ENCODE results near the gene MSL1.

The MSL1 gene

DNA sequence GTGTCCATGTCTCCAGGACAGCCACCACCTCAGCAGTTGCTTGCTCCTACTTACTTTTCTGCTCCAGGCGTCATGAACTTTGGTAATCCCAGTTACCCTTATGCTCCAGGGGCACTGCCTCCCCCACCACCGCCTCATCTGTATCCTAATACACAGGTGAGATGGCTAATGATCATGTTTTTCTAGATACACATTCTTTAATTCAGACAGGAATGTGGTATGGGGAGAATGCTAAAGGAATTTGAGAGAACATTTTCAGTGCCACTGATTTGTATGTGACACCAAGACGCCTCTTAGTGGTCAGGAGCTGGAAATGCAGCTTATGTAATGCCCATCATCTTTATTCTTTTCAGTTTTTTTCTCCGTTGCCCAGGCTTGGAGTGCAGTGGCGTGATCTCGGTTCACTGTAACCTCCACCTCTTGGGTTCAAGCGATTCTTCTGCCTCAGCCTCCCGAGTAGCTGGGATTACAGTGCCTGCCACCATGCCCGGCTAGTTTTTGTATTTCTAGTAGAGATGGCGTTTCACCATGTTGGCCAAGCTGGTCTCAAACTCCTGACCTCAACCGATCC, 46.6 kb downstream of the MSL1 start:
- TF ChIP-seq, protein P1, sequence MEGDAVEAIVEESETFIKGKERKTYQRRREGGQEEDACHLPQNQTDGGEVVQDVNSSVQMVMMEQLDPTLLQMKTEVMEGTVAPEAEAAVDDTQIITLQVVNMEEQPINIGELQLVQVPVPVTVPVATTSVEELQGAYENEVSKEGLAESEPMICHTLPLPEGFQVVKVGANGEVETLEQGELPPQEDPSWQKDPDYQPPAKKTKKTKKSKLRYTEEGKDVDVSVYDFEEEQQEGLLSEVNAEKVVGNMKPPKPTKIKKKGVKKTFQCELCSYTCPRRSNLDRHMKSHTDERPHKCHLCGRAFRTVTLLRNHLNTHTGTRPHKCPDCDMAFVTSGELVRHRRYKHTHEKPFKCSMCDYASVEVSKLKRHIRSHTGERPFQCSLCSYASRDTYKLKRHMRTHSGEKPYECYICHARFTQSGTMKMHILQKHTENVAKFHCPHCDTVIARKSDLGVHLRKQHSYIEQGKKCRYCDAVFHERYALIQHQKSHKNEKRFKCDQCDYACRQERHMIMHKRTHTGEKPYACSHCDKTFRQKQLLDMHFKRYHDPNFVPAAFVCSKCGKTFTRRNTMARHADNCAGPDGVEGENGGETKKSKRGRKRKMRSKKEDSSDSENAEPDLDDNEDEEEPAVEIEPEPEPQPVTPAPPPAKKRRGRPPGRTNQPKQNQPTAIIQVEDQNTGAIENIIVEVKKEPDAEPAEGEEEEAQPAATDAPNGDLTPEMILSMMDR (IDR thresholded peaks at IDR 0.05; ENCODE audit: extremely low read depth, insufficient read depth, missing control alignments): peak; percentile 77
- peak; percentile 70 for DNase-seq (ENCODE audit: low spot score)
- in situ Hi-C loops (cut with MboI; ENCODE audit: low pct_unique_long_range_greater_than_20kb, low sequenced_read_pairs, unreplicated experiment): no loop called here

DNA sequence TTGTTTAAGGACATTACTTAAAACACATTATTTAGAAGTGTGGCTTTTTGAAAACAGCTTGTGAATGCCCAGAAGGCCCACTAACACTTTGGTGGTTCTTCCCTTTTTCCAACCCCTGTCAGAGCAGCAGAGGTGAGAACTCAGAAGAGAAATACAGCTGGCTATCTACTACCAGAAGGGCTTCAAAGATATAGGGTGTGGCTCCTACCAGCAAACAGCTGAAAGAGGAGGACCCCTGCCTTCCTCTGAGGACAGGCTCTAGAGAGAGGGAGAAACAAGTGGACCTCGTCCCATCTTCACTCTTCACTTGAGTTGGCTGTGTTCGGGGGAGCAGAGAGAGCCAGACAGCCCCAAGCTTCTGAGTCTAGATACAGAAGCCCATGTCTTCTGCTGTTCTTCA, 48.6 kb downstream of the MSL1 start:
- in situ Hi-C loops (cut with MboI; ENCODE audit: low pct_unique_long_range_greater_than_20kb, low sequenced_read_pairs, unreplicated experiment): no loop called here
- DNase-seq (ENCODE audit: low spot score): no peak
- TF ChIP-seq, protein P1 (IDR thresholded peaks at IDR 0.05; ENCODE audit: extremely low read depth, insufficient read depth, missing control alignments): no peak

DNA sequence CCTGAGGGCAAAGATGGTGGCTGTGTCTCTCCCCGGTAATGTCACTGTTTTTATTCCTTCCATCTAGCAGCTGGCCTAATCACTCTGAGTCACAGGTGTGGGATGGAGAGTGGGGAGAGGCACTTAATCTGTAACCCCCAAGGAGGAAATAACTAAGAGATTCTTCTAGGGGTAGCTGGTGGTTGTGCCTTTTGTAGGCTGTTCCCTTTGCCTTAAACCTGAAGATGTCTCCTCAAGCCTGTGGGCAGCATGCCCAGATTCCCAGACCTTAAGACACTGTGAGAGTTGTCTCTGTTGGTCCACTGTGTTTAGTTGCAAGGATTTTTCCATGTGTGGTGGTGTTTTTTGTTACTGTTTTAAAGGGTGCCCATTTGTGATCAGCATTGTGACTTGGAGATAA, 50.0 kb downstream of the MSL1 start:
- TF ChIP-seq, protein P1 (IDR thresholded peaks at IDR 0.05; ENCODE audit: extremely low read depth, insufficient read depth, missing control alignments): no peak
- in situ Hi-C loops (cut with MboI; ENCODE audit: low pct_unique_long_range_greater_than_20kb, low sequenced_read_pairs, unreplicated experiment): no loop called here
- DNase-seq (ENCODE audit: low spot score): no peak

DNA sequence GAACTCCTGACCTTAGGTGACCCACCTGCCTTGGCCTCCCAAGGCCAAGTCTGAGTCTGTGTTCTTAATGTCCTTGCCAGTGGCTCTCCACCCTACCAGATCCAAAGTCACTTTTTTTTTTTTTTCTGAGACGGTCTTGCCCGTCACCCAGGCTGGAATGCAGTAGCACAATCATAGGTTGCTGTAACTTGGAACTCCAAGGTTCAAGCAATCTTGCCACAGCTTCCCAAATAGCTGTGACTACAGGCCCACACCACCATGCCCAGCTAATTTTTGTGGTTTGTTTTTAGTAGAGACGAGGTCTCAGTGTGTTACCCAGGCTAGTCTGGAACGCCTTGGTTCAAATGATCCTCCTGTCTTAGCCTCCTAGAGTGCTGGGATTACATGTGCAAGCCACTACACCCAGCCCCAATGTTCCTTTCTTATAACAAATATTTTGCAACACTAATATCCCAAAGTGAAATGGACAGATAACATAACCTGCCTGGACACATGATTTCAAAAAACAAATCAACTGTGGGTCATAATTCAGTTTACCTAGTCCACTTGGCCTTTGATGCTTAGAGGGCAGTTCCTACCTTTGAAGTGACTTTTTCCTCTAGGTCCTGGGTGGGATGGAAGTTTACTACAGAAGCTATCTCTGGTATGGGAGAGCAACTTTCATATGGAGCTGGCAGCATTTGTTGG, 51.5 kb downstream of the MSL1 start:
- DNase-seq (ENCODE audit: low spot score): no peak
- in situ Hi-C loops (cut with MboI; ENCODE audit: low pct_unique_long_range_greater_than_20kb, low sequenced_read_pairs, unreplicated experiment): no loop called here
- TF ChIP-seq, protein P1 (IDR thresholded peaks at IDR 0.05; ENCODE audit: extremely low read depth, insufficient read depth, missing control alignments): no peak

DNA sequence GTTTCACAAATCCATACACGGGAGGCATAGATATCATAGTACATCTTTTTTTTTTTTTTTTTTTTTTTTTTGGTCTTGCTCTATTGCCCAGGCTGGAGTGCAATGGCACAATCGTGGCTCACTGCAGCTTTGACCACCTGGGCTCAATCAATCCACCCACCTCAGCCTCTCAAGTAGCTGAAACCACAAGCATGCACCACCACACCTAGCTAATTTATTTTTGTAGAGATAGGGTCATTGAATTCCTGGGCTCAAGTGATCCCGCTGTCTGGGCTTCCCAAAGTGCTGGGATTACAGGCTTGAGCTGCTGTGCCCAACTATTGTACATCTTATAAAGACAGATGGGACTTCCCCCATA, 52.0 kb downstream of the MSL1 start:
- in situ Hi-C loops (cut with MboI; ENCODE audit: low pct_unique_long_range_greater_than_20kb, low sequenced_read_pairs, unreplicated experiment): no loop called here
- TF ChIP-seq, protein P1 (IDR thresholded peaks at IDR 0.05; ENCODE audit: extremely low read depth, insufficient read depth, missing control alignments): no peak
- no peak for DNase-seq (ENCODE audit: low spot score)

DNA sequence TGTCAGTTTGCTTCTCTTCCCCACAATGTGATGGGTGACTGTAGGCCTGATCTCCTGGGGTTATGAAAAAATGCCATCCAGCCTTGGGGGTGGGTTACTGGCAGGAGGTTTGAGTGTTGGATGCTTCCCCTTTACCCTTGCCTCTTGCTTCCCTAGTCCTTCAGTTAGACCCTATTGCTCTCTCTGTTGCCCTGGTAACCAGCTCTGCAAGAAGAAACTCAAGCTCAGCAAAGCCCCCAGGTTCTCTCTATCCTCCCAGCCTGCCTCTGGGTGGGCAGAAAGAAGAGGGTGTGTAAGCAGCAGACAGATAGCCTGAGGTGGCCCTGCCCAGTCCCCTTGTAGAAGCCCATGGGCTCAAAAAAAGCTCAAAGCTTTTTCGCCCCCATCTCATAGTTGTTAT, 52.7 kb downstream of the MSL1 start:
- DNase-seq (ENCODE audit: low spot score): no peak
- TF ChIP-seq, protein P1 (IDR thresholded peaks at IDR 0.05; ENCODE audit: extremely low read depth, insufficient read depth, missing control alignments): no peak
- in situ Hi-C loops (cut with MboI; ENCODE audit: low pct_unique_long_range_greater_than_20kb, low sequenced_read_pairs, unreplicated experiment): no loop called here
